Esophagus muscularis mucosa (tissue), 3 donors: ENCODE data around the gene PLAAT1.

Experiments
- CTCF ChIP-seq, 3 experiments: fragments of 200-600 bp in 2 of 3; fragments of 450-650 bp in 1 of 3; sonication (generic) in 2 of 3; IDR thresholded peaks; one replicate each; pipeline ENCODE4 v1.5.1; 2017 to 2019; ENCODE audit warnings: antibody characterized with exemption in 3 of 3, mild to moderate bottlenecking in 2 of 3, moderate library complexity in 1 of 3
- POLR2A ChIP-seq: fragments of 450-650 bp; IDR thresholded peaks from one replicate; pipeline ENCODE4 v1.6.1; 2017; ENCODE audit warnings: antibody characterized with exemption, moderate library complexity, mild to moderate bottlenecking, low read depth

GRCh38 chr3:193301433-193301832 lies 60.4 kb downstream of the PLAAT1 start:
- TF ChIP-seq POLR2A (no peak), CTCF (IDR thresholded peaks at IDR 0.05) (no peak)
